ENCODE data around the gene ADH7.

- TF ChIP-seq EZH2 (IDR thresholded peaks at IDR 0.05; ENCODE audit: insufficient read depth, poor library complexity, severe bottlenecking) (no peak), EZH2phosphoT487 (IDR thresholded peaks at IDR 0.05; ENCODE audit: insufficient read depth, low read depth) (no peak)
Measured at GRCh38 chr4:99436462-99436861, 1.3 kb upstream of the ADH7 start.

Data from GM23248 (cell line).